GM21619 (cell line): ENCODE results near the gene DHRS4.
"Not testable (repeated sequence)": the region's sequence is repeated elsewhere in the genome, so short reads cannot be mapped to it uniquely, and the experiment has no call there.

ENCODE experiments used
- ATAC-seq: cut with Tn5 transposase; IDR thresholded peaks from one replicate; pipeline ENCODE4 v1.9.1; 2021; ENCODE audit not compliant: unreplicated experiment

The DHRS4 gene

DNA sequence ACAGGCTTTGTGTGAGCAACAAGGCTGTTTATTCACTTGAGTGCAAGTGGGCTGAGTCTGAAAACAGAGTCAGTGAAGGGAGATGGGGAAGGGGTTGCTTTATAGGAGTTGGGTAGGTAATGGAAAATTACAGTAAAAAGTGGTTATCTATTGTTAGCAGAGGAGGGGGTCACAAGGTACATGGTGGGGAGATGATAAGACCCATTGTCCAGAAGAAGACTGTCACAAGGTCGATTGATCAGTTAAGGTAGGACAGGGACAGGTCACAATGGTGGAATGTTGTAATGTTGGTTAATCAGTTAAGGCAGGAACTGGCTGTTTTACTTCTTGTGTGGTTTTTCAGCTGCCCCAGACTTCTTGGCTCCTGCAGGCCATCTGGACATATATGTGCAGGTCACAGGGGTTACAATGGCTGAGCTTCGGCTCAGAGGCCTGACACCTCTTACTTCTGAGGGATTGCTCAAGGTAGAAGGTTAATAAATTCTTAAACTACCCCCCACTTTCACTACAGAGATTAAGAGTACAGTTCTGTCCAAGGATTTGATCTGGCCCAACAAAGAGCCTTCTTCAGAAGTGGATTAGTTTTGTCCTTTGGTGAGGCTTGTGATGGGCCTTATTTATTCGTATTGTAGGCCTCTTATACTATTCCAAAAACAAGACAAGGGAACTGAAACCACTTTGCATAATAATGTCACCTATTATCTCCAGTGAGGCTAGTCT, 13.8 kb upstream of the DHRS4 start:
- peak; percentile 51 for ATAC-seq

GRCh38 chr14:23941230-23941629, 12.3 kb upstream of the DHRS4 start:
- no peak for ATAC-seq

GRCh38 chr14:23941669-23942068, 11.9 kb upstream of the DHRS4 start:
- ATAC-seq: no peak

- ATAC-seq: no peak
Observed at GRCh38 chr14:23942587-23942986, 11.0 kb upstream of the DHRS4 start.

DNA sequence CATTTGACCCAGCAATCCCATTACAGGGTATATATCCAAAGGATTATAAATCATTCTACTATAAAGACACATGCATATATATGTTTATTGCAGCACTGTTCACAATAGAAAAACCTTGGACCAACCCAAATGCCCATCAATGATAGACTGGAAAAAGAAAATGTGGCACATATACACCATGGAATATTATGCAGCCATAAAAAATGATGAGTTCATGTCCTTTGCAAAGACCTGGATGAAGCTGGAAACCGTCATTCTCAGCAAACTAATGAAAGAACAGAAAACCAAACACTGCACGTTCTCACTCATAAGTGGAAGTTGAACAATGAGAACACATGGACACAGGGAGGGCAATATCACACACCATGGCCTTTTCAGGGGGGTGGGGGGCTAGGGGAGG, 4.5 kb upstream of the DHRS4 start:
- not testable (repeated sequence) for ATAC-seq

GRCh38 chr14:23950411-23951135, 3.0 kb upstream of the DHRS4 start:
- no peak for ATAC-seq

GRCh38 chr14:23951136-23951466, 2.5 kb upstream of the DHRS4 start:
- ATAC-seq: not testable (repeated sequence)

DNA sequence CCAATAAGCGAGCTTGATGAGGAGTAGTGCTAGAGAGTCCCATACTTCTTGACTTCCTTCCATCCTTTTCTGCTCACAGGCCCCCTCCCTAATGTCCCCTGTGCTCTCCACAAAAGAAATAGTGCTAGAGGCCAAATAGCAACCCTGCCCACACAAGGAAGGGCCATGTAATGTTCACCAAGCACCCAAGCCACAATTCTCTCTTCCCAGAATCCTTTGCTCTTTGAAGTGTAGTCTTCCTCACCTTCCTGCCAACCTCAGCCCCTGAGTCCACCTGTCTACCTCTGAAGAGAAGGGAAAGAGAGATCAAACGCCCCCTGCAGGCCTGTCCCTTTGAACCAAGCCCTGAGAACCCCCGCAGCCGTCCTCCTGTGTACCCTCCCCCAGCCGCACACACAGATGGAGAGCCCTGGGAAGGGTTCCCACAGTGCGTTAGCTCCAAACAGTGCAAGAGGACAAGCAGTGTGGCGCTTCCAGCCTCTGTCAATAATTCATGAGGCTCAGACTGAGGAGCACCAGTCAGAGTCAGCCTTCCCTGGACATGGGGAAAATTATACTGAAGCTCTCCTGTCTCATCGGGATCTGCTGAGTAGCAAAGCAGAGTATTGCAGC, 1.9 kb upstream of the DHRS4 start:
- no peak for ATAC-seq

DNA sequence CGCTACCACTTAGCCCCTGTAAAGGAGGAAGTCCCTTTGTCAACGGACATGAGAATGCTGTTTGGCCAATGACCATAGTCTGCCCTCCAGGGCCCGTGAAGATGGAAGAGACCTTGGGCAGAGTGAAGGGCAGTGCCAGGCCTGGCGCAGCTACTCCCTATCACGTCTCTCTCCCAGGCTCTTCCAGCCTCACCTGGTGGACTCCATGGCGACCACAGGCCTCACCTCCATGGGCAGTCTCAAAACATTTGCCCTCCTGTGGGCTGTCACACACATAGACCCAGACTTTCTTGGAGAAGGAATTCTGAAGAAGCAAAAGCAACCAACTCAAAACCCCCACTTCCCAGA, 480 bp upstream of the DHRS4 start:
- not testable (repeated sequence) for ATAC-seq

GRCh38 chr14:23954279-23954614, 677 bp downstream of the DHRS4 start:
- peak; percentile 15 for ATAC-seq

DNA sequence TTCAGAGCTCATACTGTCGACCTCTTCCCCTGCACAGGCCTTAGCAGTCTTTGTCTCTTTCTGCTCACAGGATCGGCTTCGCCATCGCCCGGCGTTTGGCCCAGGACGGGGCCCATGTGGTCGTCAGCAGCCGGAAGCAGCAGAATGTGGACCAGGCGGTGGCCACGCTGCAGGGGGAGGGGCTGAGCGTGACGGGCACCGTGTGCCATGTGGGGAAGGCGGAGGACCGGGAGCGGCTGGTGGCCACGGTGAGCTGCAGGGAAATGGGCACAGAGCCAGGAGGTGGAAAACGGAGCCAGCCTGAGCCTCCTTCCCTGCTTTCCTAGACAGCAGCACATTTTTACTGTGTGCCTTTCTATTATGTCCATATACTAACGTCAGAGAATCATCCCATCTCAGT, 1.4 kb downstream of the DHRS4 start:
- ATAC-seq: not testable (repeated sequence)

DNA sequence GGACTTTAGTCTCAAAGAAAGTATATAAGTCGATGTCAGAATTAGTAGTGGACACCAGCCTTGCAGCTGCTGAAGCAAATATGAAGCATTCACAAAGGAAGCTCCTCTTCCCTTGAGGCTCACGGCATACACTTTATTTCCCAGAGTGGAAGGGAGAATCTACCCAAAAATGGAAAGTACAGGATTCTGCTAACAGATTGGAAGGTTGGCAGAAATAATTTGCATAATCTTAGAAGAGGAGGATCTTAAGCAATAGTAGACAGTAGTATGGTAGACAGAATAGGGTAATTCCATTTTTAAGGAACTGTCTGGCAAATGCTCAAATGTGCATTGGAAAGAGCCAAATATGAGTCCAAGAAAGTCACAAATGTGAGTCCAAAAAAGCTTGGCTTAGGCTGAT, 2.2 kb downstream of the DHRS4 start:
- ATAC-seq: not testable (repeated sequence)

DNA sequence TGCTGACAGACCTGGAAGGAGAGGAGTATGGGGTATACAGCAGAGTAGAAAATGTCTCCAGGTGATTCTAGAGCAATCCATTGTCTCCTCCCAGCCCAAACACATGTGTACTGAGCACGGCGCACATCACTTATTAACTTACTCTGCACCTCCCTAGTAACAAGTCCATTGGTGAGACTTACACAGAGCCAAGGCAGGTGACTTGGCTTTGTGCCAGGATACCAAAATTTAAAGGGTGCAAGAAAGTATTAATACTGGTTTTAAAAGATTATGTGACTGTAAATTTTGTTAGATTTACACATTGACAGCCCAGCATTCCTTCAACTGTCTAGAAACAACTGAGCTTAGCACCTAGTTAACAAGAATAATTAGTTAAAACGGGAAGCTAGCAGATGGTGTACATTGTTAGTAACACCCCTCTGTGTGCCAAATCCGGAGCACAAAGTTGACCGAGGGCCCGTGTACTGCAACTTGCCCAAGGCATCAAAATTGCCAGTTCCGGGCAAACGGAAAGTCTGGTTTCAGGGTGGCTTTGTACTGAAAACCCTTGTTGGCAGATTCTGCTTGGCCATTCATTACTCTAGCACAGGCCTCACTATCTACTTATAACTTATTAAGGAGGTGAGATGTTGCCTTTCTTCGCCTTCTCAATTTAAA, 4.5 kb downstream of the DHRS4 start:
- not testable (repeated sequence) for ATAC-seq

- not testable (repeated sequence) for ATAC-seq
Observed at GRCh38 chr14:23960899-23961298, 7.3 kb downstream of the DHRS4 start.

- not testable (repeated sequence) for ATAC-seq
Observed at GRCh38 chr14:23961704-23962103, 8.1 kb downstream of the DHRS4 start.

DNA sequence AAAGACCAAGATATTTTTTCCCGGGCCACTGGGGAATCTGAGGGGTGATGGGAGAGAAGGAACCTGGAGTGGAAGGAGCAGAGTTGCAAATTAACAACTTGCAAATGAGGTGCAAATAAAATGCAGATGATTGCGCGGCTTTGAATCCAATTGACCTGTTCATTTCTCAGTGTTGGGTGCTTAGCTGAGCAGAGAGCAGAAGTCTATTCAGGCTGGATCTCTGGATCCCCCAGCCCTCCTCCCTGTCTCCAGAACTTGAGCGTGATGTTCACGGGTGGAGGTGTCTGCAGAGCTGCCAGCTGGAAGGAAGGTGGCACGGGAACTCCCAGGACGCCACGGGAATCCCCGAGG, 15.5 kb downstream of the DHRS4 start:
- ATAC-seq: not testable (repeated sequence)

- peak; percentile 53 for ATAC-seq
Observed at GRCh38 chr14:23969481-23970282, 16.1 kb downstream of the DHRS4 start.

DNA sequence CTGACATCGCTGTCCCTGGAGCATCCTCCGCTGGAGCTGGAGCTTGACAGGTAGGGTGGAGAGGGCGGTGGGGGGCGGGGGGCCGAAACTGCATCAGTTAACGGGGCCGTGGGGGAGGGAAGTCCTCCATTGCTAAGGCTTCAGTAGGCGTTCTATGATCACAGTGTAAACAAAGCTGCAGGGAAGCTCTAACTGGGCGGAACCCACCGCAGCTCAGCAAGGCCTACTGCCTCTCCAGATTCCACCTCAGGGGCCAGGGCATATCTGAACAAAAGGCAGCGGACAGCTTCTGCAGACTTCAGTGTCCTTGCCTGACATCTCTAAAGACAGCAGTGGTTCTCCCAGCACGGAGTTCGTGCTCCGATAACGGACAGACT, 16.7 kb downstream of the DHRS4 start:
- not testable (repeated sequence) for ATAC-seq

DNA sequence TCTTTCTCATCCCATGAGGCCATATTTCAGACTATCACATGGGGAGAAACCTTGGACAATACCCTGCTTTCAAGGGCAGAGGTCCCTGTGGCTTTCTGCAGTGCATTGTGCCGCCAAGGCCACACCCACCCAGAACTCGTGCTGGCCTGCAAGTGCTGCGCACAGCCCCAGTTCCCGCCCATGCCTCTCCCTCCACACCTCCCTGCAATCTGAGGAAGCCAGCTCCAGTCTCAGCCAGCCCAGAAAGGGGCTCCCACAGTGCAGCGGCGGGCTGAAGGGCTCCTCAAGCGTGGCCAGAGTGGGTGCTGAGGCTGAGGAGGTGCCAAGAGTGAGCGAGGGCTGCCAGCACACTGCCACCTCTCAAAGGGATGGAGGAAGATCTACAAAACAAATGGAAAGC, 19.6 kb downstream of the DHRS4 start:
- ATAC-seq: not testable (repeated sequence)

DNA sequence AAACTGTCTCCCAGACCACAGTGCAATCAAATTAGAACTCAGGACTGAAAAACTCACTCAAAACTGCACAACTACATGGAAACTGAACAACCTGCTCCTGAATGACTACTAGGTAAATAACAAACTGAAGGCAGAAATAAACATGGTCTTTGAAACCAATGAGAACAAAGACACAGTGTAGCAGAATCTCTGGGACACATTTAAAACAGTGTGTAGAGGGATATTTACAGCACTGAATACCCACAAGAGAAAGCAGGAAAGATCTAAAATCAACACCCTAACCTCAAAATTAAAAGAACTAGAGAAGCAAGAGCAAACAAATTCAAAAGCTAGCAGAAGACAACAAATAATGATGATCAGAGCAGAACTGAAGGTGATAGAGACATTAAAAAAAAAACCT, 20.5 kb downstream of the DHRS4 start:
- ATAC-seq: not testable (repeated sequence)

GRCh38 chr14:23977208-23977607, 23.6 kb downstream of the DHRS4 start:
- ATAC-seq: not testable (repeated sequence)
